NCI-H748 (cell line): ENCODE data around the gene ELMO1.

Experiments used
- DNase-seq: peaks from one replicate; lab custom pipeline; 2025; ENCODE audit not compliant: unreplicated experiment; lab: John Stamatoyannopoulos, UW

Gene ELMO1

GRCh38 chr7:37320140-37320847, 128.4 kb downstream of the ELMO1 start:
- DNase-seq, result no peak

- DNase-seq, result no peak
Observed at GRCh38 chr7:37318541-37318940, 130.1 kb downstream of the ELMO1 start.

GRCh38 chr7:37315772-37316715, 132.6 kb downstream of the ELMO1 start:
- DNase-seq, result no peak

- no peak for DNase-seq
Observed at GRCh38 chr7:37312608-37313007, 136.1 kb downstream of the ELMO1 start.

- no peak for DNase-seq
Observed at GRCh38 chr7:37311355-37311754, 137.3 kb downstream of the ELMO1 start.

- DNase-seq, result no peak
Observed at GRCh38 chr7:37310327-37311080, 138.2 kb downstream of the ELMO1 start.

GRCh38 chr7:37309493-37309892, 139.2 kb downstream of the ELMO1 start:
- DNase-seq, result no peak

- DNase-seq, result no peak
Observed at GRCh38 chr7:37304921-37305320, 143.7 kb downstream of the ELMO1 start.

GRCh38 chr7:37297546-37297945, 151.1 kb downstream of the ELMO1 start:
- DNase-seq, result no peak

- no peak for DNase-seq
Observed at GRCh38 chr7:37295401-37295800, 153.3 kb downstream of the ELMO1 start.

- no peak for DNase-seq
Observed at GRCh38 chr7:37290731-37291130, 157.9 kb downstream of the ELMO1 start.

GRCh38 chr7:37289781-37290180, 158.9 kb downstream of the ELMO1 start:
- DNase-seq, result no peak

GRCh38 chr7:37289367-37289766, 159.3 kb downstream of the ELMO1 start:
- no peak for DNase-seq

GRCh38 chr7:37287131-37287855, 161.4 kb downstream of the ELMO1 start:
- DNase-seq, result peak; percentile 87

GRCh38 chr7:37286454-37286832, 162.2 kb downstream of the ELMO1 start:
- no peak for DNase-seq

- DNase-seq, result no peak
Observed at GRCh38 chr7:37285706-37286453, 162.8 kb downstream of the ELMO1 start.

GRCh38 chr7:37284805-37285231, 163.8 kb downstream of the ELMO1 start:
- peak; percentile 58 for DNase-seq

GRCh38 chr7:37284285-37284684, 164.4 kb downstream of the ELMO1 start:
- no peak for DNase-seq

- no peak for DNase-seq
Observed at GRCh38 chr7:37283716-37284115, 164.9 kb downstream of the ELMO1 start.

- no peak for DNase-seq
Observed at GRCh38 chr7:37282927-37283326, 165.7 kb downstream of the ELMO1 start.
